CD14-positive monocyte (primary cell): ENCODE results near the gene PHACTR3. TPM values are rescaled to one million over a fixed set of nuclear protein-coding genes. Genes with fewer than 3 reads are reported as not detected.
A peak's percentile ranks its signal among the peaks of the same experiment; 100 is the strongest.

ENCODE experiments used
- DNase-seq, 3 donors: peaks; one replicate each; pipeline ENCODE4 v3.0.0-alpha.2; 2011 to 2022
- H2AFZ ChIP-seq: 2 replicates; pipeline ENCODE4 v1.6.0; 2012; ENCODE audit warnings: mild to moderate bottlenecking, low read depth, low read length, inconsistent platforms; ENCODE audit not compliant: insufficient read depth, poor library complexity, severe bottlenecking
- H3K27ac ChIP-seq, 2 donors: 1 replicate in 1 of 2; 2 replicates in 1 of 2; pipeline ENCODE4 v1.5.1; 2012 to 2013; ENCODE audit warnings: low read length in 2 of 2, control low read depth in 1 of 2, inconsistent platforms in 1 of 2, low read depth in 1 of 2, mild to moderate bottlenecking in 1 of 2
- H3K27me3 ChIP-seq, 2 donors: one replicate each; pipeline versions ENCODE4 v1.6.0 to v1.6.1; 2011 to 2013; ENCODE audit warnings: low read length in 2 of 2; ENCODE audit not compliant: control insufficient read depth in 2 of 2, insufficient read depth in 2 of 2
- H3K36me3 ChIP-seq, 2 donors: replicated peaks in 1 of 2; 1 replicate in 1 of 2; 2 replicates in 1 of 2; pipeline versions ENCODE4 v1.5.1 to v1.6.1; 2012 to 2013; ENCODE audit warnings: low read length in 2 of 2, control low read depth in 1 of 2, inconsistent platforms in 1 of 2, mild to moderate bottlenecking in 1 of 2; ENCODE audit not compliant: insufficient read depth in 2 of 2, control insufficient read depth in 1 of 2
- H3K4me1 ChIP-seq, 2 donors: 1 replicate in 1 of 2; 2 replicates in 1 of 2; pipeline versions ENCODE4 v1.5.1 to v1.6.1; 2012 to 2013; ENCODE audit warnings: low read length in 2 of 2, control low read depth in 1 of 2, inconsistent platforms in 1 of 2, mild to moderate bottlenecking in 1 of 2, moderate library complexity in 1 of 2; ENCODE audit not compliant: insufficient read depth in 2 of 2, control insufficient read depth in 1 of 2
- H3K4me2 ChIP-seq: replicated peaks from 2 replicates; pipeline ENCODE3; 2012; ENCODE audit warnings: low read length, moderate library complexity, mild to moderate bottlenecking; ENCODE audit not compliant: poor library complexity, severe bottlenecking; ENCODE audit errors: extremely low read depth
- H3K4me3 ChIP-seq, 3 experiments: fragments of 200-600 bp in 1 of 3; sonication (generic) in 1 of 3; replicated peaks in 1 of 3; 1 replicate in 2 of 3; 2 replicates in 1 of 3; pipeline ENCODE4 v1.5.1; 2011 to 2013; ENCODE audit warnings: low read length in 3 of 3, mild to moderate bottlenecking in 3 of 3, control low read depth in 2 of 3, low read depth in 2 of 3, inconsistent platforms in 1 of 3, moderate library complexity in 1 of 3
- H3K79me2 ChIP-seq: 2 replicates; pipeline ENCODE4 v1.6.0; 2012; ENCODE audit warnings: mild to moderate bottlenecking, control low read depth, inconsistent platforms, low read length, moderate library complexity; ENCODE audit not compliant: insufficient read depth
- H3K9ac ChIP-seq: 2 replicates; pipeline ENCODE4 v1.6.0; 2017; ENCODE audit warnings: low read length, mild to moderate bottlenecking; ENCODE audit not compliant: insufficient read depth, poor library complexity, severe bottlenecking
- H3K9me3 ChIP-seq, 2 donors: replicated peaks in 1 of 2; 1 replicate in 1 of 2; 2 replicates in 1 of 2; pipeline versions ENCODE4 v1.5.1 to v1.6.1; 2012 to 2013; ENCODE audit warnings: low read length in 2 of 2, control low read depth in 1 of 2; ENCODE audit not compliant: control insufficient read depth in 1 of 2, insufficient read depth in 1 of 2
- H4K20me1 ChIP-seq: 2 replicates; pipeline ENCODE4 v1.6.0; 2012; ENCODE audit warnings: mild to moderate bottlenecking, low read length, control low read depth, moderate library complexity; ENCODE audit not compliant: insufficient read depth
- H3K27ac Mint-ChIP-seq, 7 donors: one replicate each; pipeline ENCODE4 v1.8.0; 2020; ENCODE audit warnings: mild to moderate bottlenecking in 7 of 7, mixed read lengths in 7 of 7, moderate library complexity in 6 of 7, inconsistent platforms in 2 of 7
- H3K27me3 Mint-ChIP-seq, 3 donors: one replicate each; pipeline ENCODE4 v1.8.0; 2021 to 2022; ENCODE audit warnings: low read depth in 3 of 3, mild to moderate bottlenecking in 3 of 3, mixed read lengths in 3 of 3, moderate library complexity in 3 of 3, inconsistent platforms in 1 of 3
- H3K36me3 Mint-ChIP-seq, 2 donors: one replicate each; pipeline ENCODE4 v1.8.0; 2020; ENCODE audit warnings: mixed read lengths in 2 of 2, inconsistent platforms in 1 of 2, mild to moderate bottlenecking in 1 of 2
- H3K4me1 Mint-ChIP-seq: one replicate; pipeline ENCODE4 v1.8.0; 2020; ENCODE audit warnings: mild to moderate bottlenecking, mixed read lengths
- H3K4me3 Mint-ChIP-seq, 2 donors: one replicate each; pipeline ENCODE4 v1.8.0; 2020; ENCODE audit warnings: mild to moderate bottlenecking in 2 of 2, mixed read lengths in 2 of 2, moderate library complexity in 1 of 2
- H3K9me3 Mint-ChIP-seq, 7 donors: one replicate each; pipeline ENCODE4 v1.8.0; 2020 to 2022; ENCODE audit warnings: mixed read lengths in 7 of 7, mild to moderate bottlenecking in 6 of 7, moderate library complexity in 6 of 7, inconsistent platforms in 2 of 7
- CTCF ChIP-seq: fragments of 200-600 bp; IDR thresholded peaks from one replicate; pipeline ENCODE4 v1.8.0; 2022; ENCODE audit warnings: antibody characterized with exemption, mild to moderate bottlenecking
- whole genome bisulfite sequencing: methylation state at CpG from one replicate; pipeline ENCODE4 v1.1.5; 2013; ENCODE audit warnings: missing lambda C conversion rate; ENCODE audit not compliant: insufficient coverage; 5-methylcytosine and 5-hydroxymethylcytosine counted together
- intact Hi-C, 2 donors: fragments of 100-400 bp; cut with micrococcal nuclease; formaldehyde crosslinking; loops; one replicate each; pipeline versions ENCODE4 v1.15.0 to v1.15.1; 2023
- polyA plus RNA-seq, 3 donors: library from polyadenylated mRNA; depleted of rRNA in 1 of 3; unstranded in 2 of 3; stranded (reverse) in 1 of 3; fragments of 300-500 nt in 2 of 3; fragments of >200 nt in 1 of 3; fragmentation: Illumina TruSeq in 2 of 3; gene quantifications; 1 replicate in 2 of 3; 2 replicates in 1 of 3; pipeline ENCODE4 v1.2.3, GENCODE V29; 2012 to 2021

Gene PHACTR3
- polyA plus RNA-seq, 3 donors = 0.11 to 0.17 TPM; not detected in 1

- no peak overlapping the region for H3K27ac ChIP-seq
Measured at GRCh38 chr20:59574308-59574707, 30.0 kb upstream of the PHACTR3 start.

GRCh38 chr20:59575216-59575615 is 29.1 kb upstream of the PHACTR3 start:
- H3K79me2 ChIP-seq = no peaks in the 10 kb centered on the region
- WGBS = 79% methylated on average over 2 of the region's 5 CpGs
- Mint-ChIP-seq H3K27ac (no peak overlapping the region), H3K36me3 (peaks cover 0 to 3% of the 10 kb centered on the region in 2 donors), H3K4me1 (peaks cover 6% of the 10 kb centered on the region), H3K9me3 (peaks cover 0 to 9% (median 2%) of the 10 kb centered on the region in 7 donors), H3K4me3 (peak overlapping the region in 1 of 2 donors; percentile 40), H3K27me3 (peaks cover 55 to 72% (median 56%) of the 10 kb centered on the region in 3 donors)
- no peak overlapping the region for H3K9ac ChIP-seq
- H3K4me2 ChIP-seq = no peak overlapping the region
- peaks cover 11 to 57% of the 10 kb centered on the region in 2 donors for H3K27me3 ChIP-seq
- peaks cover 4 to 6% of the 10 kb centered on the region in 2 donors for H3K4me1 ChIP-seq
- no peak overlapping the region for H3K4me3 ChIP-seq
- H3K27ac ChIP-seq = no peak overlapping the region
- DNase-seq = no peak
- intact Hi-C loops = no loop called here
- no peak overlapping the region for H2AFZ ChIP-seq
- no peak for TF ChIP-seq CTCF
- H3K9me3 ChIP-seq = no peaks in the 10 kb centered on the region
- H4K20me1 ChIP-seq = no peaks in the 10 kb centered on the region
- no peaks in the 10 kb centered on the region for H3K36me3 ChIP-seq

More at GRCh38 chr20:59574308-59574707, 30.0 kb upstream of the PHACTR3 start:
- Histone ChIP-seq H4K20me1 (no peaks in the 10 kb centered on the region), H3K9me3 (no peaks in the 10 kb centered on the region), H3K4me2 (no peak overlapping the region), H3K4me3 (no peak overlapping the region), H3K36me3 (no peaks in the 10 kb centered on the region), H2AFZ (no peak overlapping the region), H3K27me3 (peaks cover 11 to 56% of the 10 kb centered on the region in 2 donors), H3K4me1 (peaks cover 4 to 6% of the 10 kb centered on the region in 2 donors), H3K9ac (no peak overlapping the region), H3K79me2 (no peaks in the 10 kb centered on the region)
- H3K27ac Mint-ChIP-seq = no peak overlapping the region
- H3K4me3 Mint-ChIP-seq = no peak overlapping the region
- TF ChIP-seq CTCF = no peak
- WGBS = 87% methylated on average over 3 of the region's 3 CpGs
- peaks cover 48 to 65% (median 51%) of the 10 kb centered on the region in 3 donors for H3K27me3 Mint-ChIP-seq
- peaks cover 6% of the 10 kb centered on the region for H3K4me1 Mint-ChIP-seq
- intact Hi-C loops = loop anchor here in 1 of 2 donors (5.0 kb wide), 1 partner anchor 178 kb away; no protein-coding TSS in a partner anchor
- H3K9me3 Mint-ChIP-seq = peaks cover 0 to 9% (median 2%) of the 10 kb centered on the region in 7 donors
- no peak for DNase-seq
- H3K36me3 Mint-ChIP-seq = peaks cover 0 to 3% of the 10 kb centered on the region in 2 donors
